ENCODE results near the gene ZDHHC3.

- no peak for TF ChIP-seq CTCF (conservative IDR thresholded peaks at IDR 0.05; ENCODE audit: low read depth, low read length)
- no peak for TF ChIP-seq EZH2 (IDR thresholded peaks at IDR 0.05; ENCODE audit: low read length, unreplicated experiment)
Observed at GRCh38 chr3:44958386-44958785, 17.6 kb downstream of the ZDHHC3 start.

Measured in PC-3 (cell line).